HG02588 (cell line): ENCODE results near the gene LDLRAD3.

Experiments used
- ATAC-seq: cut with Tn5 transposase; IDR thresholded peaks from one replicate; pipeline ENCODE4 v1.9.1; 2021; ENCODE audit warnings: mild to moderate bottlenecking, moderate library complexity; ENCODE audit not compliant: unreplicated experiment

The LDLRAD3 gene

GRCh38 chr11:35954205-35954604, 10.3 kb downstream of the LDLRAD3 start:
- no peak for ATAC-seq

GRCh38 chr11:35955636-35956035, 11.8 kb downstream of the LDLRAD3 start:
- ATAC-seq = no peak

- no peak for ATAC-seq
Observed at GRCh38 chr11:35962369-35963138, 18.7 kb downstream of the LDLRAD3 start.

- ATAC-seq = no peak
Observed at GRCh38 chr11:35963911-35964310, 20.0 kb downstream of the LDLRAD3 start.

- ATAC-seq = no peak
Observed at GRCh38 chr11:35964841-35965240, 21.0 kb downstream of the LDLRAD3 start.

GRCh38 chr11:35967042-35967441, 23.2 kb downstream of the LDLRAD3 start:
- no peak for ATAC-seq

- no peak for ATAC-seq
Observed at GRCh38 chr11:35968386-35969088, 24.7 kb downstream of the LDLRAD3 start.

- ATAC-seq = no peak
Observed at GRCh38 chr11:35969089-35970042, 25.5 kb downstream of the LDLRAD3 start.

- no peak for ATAC-seq
Observed at GRCh38 chr11:35970445-35970844, 26.6 kb downstream of the LDLRAD3 start.

- ATAC-seq = no peak
Observed at GRCh38 chr11:35971841-35972422, 28.1 kb downstream of the LDLRAD3 start.

- no peak for ATAC-seq
Observed at GRCh38 chr11:35974882-35975589, 31.2 kb downstream of the LDLRAD3 start.

- no peak for ATAC-seq
Observed at GRCh38 chr11:35976434-35976833, 32.6 kb downstream of the LDLRAD3 start.

- ATAC-seq = no peak
Observed at GRCh38 chr11:35978183-35978582, 34.3 kb downstream of the LDLRAD3 start.

GRCh38 chr11:35978891-35979290, 35.0 kb downstream of the LDLRAD3 start:
- ATAC-seq = no peak

- no peak for ATAC-seq
Observed at GRCh38 chr11:35980686-35981390, 37.0 kb downstream of the LDLRAD3 start.

- ATAC-seq = no peak
Observed at GRCh38 chr11:35981581-35981980, 37.7 kb downstream of the LDLRAD3 start.

GRCh38 chr11:35982061-35982460, 38.2 kb downstream of the LDLRAD3 start:
- ATAC-seq = no peak

GRCh38 chr11:35983981-35984380, 40.1 kb downstream of the LDLRAD3 start:
- no peak for ATAC-seq

- ATAC-seq = no peak
Observed at GRCh38 chr11:35986947-35987346, 43.1 kb downstream of the LDLRAD3 start.

GRCh38 chr11:35990170-35990569, 46.3 kb downstream of the LDLRAD3 start:
- ATAC-seq = no peak
